Panc1 (cell line): Measurements from ENCODE around the gene KASH5. TPM values are rescaled to one million over a fixed set of nuclear protein-coding genes. Genes with fewer than 3 reads are reported as not detected.

Experiments used
- ATAC-seq: fragments of 200-7000 bp; cut with Tn5 transposase; 2 replicates; pipeline ENCODE4 v1.9.1; 2020; ENCODE audit warnings: mild to moderate bottlenecking, moderate library complexity
- BruUV-seq: library from RNA; stranded (reverse); fragments of 400-500 nt; replicated peaks from 2 replicates; lab custom pipeline; 2021; lab: Mats Ljungman, UMichigan
- CTCF ChIA-PET: fragments of 300-600 bp; sonication (Branson Sonifier 250); formaldehyde crosslinking; loops from one replicate; lab custom pipeline; 2022; ENCODE audit warnings: antibody characterized with exemption; lab: Charles Lee
- POLR2A ChIA-PET: fragments of 300-600 bp; sonication (Branson Sonifier 250); formaldehyde crosslinking; loops from one replicate; lab custom pipeline; 2022; ENCODE audit warnings: antibody characterized with exemption; lab: Charles Lee
- DNase-seq: peaks from one replicate; pipeline ENCODE4 v3.0.0-alpha.2; 2010; ENCODE audit warnings: low read depth, low spot score
- H3K27ac ChIP-seq: 2 replicates; pipeline ENCODE4 v1.5.1; 2011; ENCODE audit warnings: mild to moderate bottlenecking, low read length, inconsistent platforms
- H3K27me3 ChIP-seq: fragments of 200-500 bp; sonication (Bioruptor generic); 2 replicates; pipeline ENCODE4 v1.6.0; 2014; ENCODE audit warnings: low read length, inconsistent platforms; ENCODE audit not compliant: control insufficient read depth, insufficient read depth
- H3K36me3 ChIP-seq: fragments of 200-500 bp; sonication (Bioruptor generic); 2 replicates; pipeline ENCODE4 v1.5.1; 2014; ENCODE audit warnings: inconsistent platforms, mild to moderate bottlenecking, low read length, moderate library complexity; ENCODE audit not compliant: control insufficient read depth, insufficient read depth
- H3K4me1 ChIP-seq: 2 replicates; pipeline ENCODE4 v1.5.1; 2011; ENCODE audit warnings: inconsistent platforms, mild to moderate bottlenecking, low read length, moderate library complexity; ENCODE audit not compliant: control insufficient read depth, insufficient read depth
- H3K4me3 ChIP-seq, 2 experiments: 2 replicates each; pipeline ENCODE4 v1.5.1; 2011 to 2012; ENCODE audit warnings: low read depth in 2 of 2, low read length in 2 of 2, mild to moderate bottlenecking in 2 of 2, inconsistent platforms in 1 of 2, moderate library complexity in 1 of 2
- H3K9me3 ChIP-seq: fragments of 200-500 bp; sonication (Bioruptor generic); 2 replicates; pipeline ENCODE4 v1.5.1; 2014; ENCODE audit warnings: low read depth, mild to moderate bottlenecking, inconsistent platforms, low read length, moderate library complexity; ENCODE audit not compliant: control insufficient read depth, insufficient read depth
- POLR2AphosphoS5 ChIP-seq: IDR thresholded peaks from 2 replicates; pipeline ENCODE4 v1.6.1; 2012; ENCODE audit warnings: mild to moderate bottlenecking, low read depth, low read length, moderate library complexity
- SIN3A ChIP-seq: IDR thresholded peaks from 2 replicates; pipeline ENCODE4 v1.6.1; 2012; ENCODE audit warnings: low read depth, mild to moderate bottlenecking, low read length, moderate library complexity, borderline replicate concordance; ENCODE audit not compliant: insufficient read depth
- TCF7L2 ChIP-seq: IDR thresholded peaks from 2 replicates; pipeline ENCODE4 v1.6.1; 2011; ENCODE audit warnings: mild to moderate bottlenecking, low read depth, low read length, inconsistent platforms
- in situ Hi-C: cut with HindIII; loops from 2 replicates; pipeline ENCODE4 v1.10.0; 2016; ENCODE audit warnings: low sequenced_read_pairs, low pct_unique_long_range_greater_than_20kb
- intact Hi-C: fragments of 100-400 bp; cut with micrococcal nuclease; formaldehyde crosslinking; loops from one replicate; pipeline ENCODE4 v1.10.0; 2022; ENCODE audit not compliant: unreplicated experiment
- total RNA-seq: library from RNA; stranded (reverse); gene quantifications from one replicate; pipeline ENCODE4 v1.2.1, GENCODE V29; 2021; ENCODE audit not compliant: unreplicated experiment
- TF ChIP-seq, protein P1 (sequence below), 2 experiments: IDR thresholded peaks; 2 replicates each; pipeline ENCODE4 v1.6.1; 2011 to 2012; ENCODE audit warnings: low read depth in 2 of 2, control low read depth in 1 of 2, low read length in 1 of 2, mild to moderate bottlenecking in 1 of 2, moderate library complexity in 1 of 2; ENCODE audit not compliant: insufficient read depth in 1 of 2
- TF ChIP-seq, protein P2 (sequence below): fragments of 450-650 bp; IDR thresholded peaks from 2 replicates; pipeline ENCODE4 v1.5.1; 2017; ENCODE audit warnings: mild to moderate bottlenecking

Gene KASH5
- total RNA-seq, 1 experiment from 2014 or later, result not detected

DNA sequence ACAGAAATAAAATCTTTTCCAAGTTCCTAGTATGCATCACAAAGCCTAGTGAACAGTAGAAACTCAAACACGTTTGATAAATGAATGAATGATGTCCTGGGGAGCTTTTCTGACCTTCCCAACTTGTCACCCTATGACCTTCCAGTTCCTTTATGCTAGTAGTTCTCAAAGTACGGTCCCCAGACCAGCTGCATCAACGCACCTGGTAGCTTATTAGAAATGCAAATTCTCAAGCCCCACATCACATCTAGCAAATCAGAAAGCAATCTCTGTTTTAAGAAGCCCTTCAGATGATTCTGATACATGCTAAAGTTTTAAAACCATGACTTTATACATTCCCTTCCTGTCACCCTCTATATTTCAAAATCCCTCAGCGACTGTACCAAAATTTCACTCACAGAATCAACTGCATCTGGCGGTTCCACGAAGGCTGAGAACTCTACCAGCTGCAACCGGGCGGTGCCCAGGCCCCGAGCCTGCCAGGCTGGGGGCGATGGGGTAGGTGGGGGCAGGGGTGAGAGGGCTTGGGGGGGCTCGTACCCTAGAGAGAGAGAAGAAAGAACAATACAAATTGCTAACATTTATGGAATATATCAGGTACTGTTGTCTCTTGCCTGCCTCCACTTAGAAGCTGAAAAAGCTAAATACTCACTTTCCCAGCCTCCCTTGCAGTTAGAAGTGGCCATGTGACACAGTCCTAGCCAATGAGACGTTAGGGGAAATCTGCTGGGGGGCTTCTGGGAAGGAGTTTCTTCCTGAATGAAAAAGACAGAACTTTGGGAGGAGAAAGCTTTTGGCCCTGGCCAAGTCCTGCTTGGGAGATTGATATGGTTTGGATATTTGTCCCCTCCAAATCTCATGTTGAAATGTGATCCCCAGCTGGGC is 39.5 kb upstream of the KASH5 start:
- Histone ChIP-seq H3K4me1 (no peaks in the 10 kb centered on the region), H3K27ac (no peak overlapping the region), H3K36me3 (no peaks in the 10 kb centered on the region; the same call in none of the 2 replicates), H3K4me3 (no peak overlapping the region), H3K9me3 (no peaks in the 10 kb centered on the region), H3K27me3 (no peaks in the 10 kb centered on the region)
- TF ChIP-seq TCF7L2 (no peak), SIN3A (no peak)
- TF ChIP-seq, protein P1, sequence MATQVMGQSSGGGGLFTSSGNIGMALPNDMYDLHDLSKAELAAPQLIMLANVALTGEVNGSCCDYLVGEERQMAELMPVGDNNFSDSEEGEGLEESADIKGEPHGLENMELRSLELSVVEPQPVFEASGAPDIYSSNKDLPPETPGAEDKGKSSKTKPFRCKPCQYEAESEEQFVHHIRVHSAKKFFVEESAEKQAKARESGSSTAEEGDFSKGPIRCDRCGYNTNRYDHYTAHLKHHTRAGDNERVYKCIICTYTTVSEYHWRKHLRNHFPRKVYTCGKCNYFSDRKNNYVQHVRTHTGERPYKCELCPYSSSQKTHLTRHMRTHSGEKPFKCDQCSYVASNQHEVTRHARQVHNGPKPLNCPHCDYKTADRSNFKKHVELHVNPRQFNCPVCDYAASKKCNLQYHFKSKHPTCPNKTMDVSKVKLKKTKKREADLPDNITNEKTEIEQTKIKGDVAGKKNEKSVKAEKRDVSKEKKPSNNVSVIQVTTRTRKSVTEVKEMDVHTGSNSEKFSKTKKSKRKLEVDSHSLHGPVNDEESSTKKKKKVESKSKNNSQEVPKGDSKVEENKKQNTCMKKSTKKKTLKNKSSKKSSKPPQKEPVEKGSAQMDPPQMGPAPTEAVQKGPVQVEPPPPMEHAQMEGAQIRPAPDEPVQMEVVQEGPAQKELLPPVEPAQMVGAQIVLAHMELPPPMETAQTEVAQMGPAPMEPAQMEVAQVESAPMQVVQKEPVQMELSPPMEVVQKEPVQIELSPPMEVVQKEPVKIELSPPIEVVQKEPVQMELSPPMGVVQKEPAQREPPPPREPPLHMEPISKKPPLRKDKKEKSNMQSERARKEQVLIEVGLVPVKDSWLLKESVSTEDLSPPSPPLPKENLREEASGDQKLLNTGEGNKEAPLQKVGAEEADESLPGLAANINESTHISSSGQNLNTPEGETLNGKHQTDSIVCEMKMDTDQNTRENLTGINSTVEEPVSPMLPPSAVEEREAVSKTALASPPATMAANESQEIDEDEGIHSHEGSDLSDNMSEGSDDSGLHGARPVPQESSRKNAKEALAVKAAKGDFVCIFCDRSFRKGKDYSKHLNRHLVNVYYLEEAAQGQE (IDR thresholded peaks at IDR 0.05; ENCODE audit: insufficient read depth in 1 of 2, low read depth in 2 of 2, low read length in 1 of 2), result no peak
- ChIA-PET CTCF (interaction anchor here (0.6 kb wide), 1 partner anchor 83 kb away, joined by 7 read pairs; no protein-coding TSS in a partner anchor), POLR2A (no interaction called here)
- ATAC-seq (no peak), DNase-seq (no peak)
- no TSS peak for BruUV-seq
- intact Hi-C loops (no loop called here), in situ Hi-C loops (no loop called here)

DNA sequence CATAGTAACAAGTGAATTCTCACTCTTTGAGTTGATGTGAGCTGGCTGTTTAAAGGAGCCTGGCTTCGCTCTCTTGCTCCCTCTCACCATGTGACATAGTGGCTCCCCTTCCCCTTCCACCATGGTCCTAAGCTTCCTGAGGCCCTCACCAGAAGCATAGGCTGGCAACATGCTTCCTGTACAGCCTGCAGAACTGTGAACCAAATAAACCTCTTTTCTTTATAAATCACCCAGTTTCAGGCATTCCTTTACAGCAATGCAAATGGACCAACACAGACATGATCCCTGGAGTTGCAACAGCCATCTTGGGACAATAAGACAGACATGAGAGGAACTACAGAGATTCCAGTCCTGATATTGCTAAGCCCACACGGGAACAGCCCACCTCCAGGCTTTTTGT is 38.5 kb upstream of the KASH5 start:
- TF ChIP-seq POLR2AphosphoS5, result no peak
- TF ChIP-seq, protein P2, sequence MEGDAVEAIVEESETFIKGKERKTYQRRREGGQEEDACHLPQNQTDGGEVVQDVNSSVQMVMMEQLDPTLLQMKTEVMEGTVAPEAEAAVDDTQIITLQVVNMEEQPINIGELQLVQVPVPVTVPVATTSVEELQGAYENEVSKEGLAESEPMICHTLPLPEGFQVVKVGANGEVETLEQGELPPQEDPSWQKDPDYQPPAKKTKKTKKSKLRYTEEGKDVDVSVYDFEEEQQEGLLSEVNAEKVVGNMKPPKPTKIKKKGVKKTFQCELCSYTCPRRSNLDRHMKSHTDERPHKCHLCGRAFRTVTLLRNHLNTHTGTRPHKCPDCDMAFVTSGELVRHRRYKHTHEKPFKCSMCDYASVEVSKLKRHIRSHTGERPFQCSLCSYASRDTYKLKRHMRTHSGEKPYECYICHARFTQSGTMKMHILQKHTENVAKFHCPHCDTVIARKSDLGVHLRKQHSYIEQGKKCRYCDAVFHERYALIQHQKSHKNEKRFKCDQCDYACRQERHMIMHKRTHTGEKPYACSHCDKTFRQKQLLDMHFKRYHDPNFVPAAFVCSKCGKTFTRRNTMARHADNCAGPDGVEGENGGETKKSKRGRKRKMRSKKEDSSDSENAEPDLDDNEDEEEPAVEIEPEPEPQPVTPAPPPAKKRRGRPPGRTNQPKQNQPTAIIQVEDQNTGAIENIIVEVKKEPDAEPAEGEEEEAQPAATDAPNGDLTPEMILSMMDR, result no peak
- TF ChIP-seq, protein P1 (IDR thresholded peaks at IDR 0.05; ENCODE audit: insufficient read depth in 1 of 2, low read depth in 2 of 2, low read length in 1 of 2), result no peak
- no peak for TF ChIP-seq SIN3A
- TF ChIP-seq TCF7L2, result no peak
- no peaks in the 10 kb centered on the region for H3K4me1 ChIP-seq
- CTCF ChIA-PET, result no interaction called here
- no peaks in the 10 kb centered on the region for H3K9me3 ChIP-seq
- H3K27me3 ChIP-seq, result no peaks in the 10 kb centered on the region
- intact Hi-C loops, result no loop called here
- no peak for DNase-seq
- H3K4me3 ChIP-seq, result no peak overlapping the region
- no peak overlapping the region for H3K27ac ChIP-seq
- no peak for ATAC-seq
- POLR2A ChIA-PET, result no interaction called here
- H3K36me3 ChIP-seq, result no peaks in the 10 kb centered on the region; the same call in none of the 2 replicates
- BruUV-seq, result no TSS peak
- in situ Hi-C loops, result no loop called here
